Dendritic cell treated with granulocyte-macrophage colony-stimulating factor and Interleukin-4, amounts not matched to agents 40 ng/mL and 50 ng/mL, for 4 days (primary cell): ENCODE data around the gene OCRL.
A peak's percentile ranks its signal among the peaks of the same experiment; 100 is the strongest.

Experiments used
- H3K27ac Mint-ChIP-seq: one replicate; pipeline ENCODE4 v1.8.0; 2022; ENCODE audit warnings: mild to moderate bottlenecking, mixed read lengths
- H3K27me3 Mint-ChIP-seq: one replicate; pipeline ENCODE4 v1.8.0; 2022; ENCODE audit warnings: mild to moderate bottlenecking, mixed read lengths
- H3K36me3 Mint-ChIP-seq: one replicate; pipeline ENCODE4 v1.8.0; 2022; ENCODE audit warnings: low read depth, mixed read lengths
- H3K4me1 Mint-ChIP-seq: one replicate; pipeline ENCODE4 v1.8.0; 2022; ENCODE audit warnings: low read depth, mixed read lengths
- H3K4me3 Mint-ChIP-seq: one replicate; pipeline ENCODE4 v1.8.0; 2022; ENCODE audit warnings: mild to moderate bottlenecking, moderate library complexity, mixed read lengths
- H3K9me3 Mint-ChIP-seq: one replicate; pipeline ENCODE4 v1.8.0; 2022; ENCODE audit warnings: mixed read lengths
- intact Hi-C: fragments of 100-400 bp; cut with micrococcal nuclease; formaldehyde crosslinking; loops from one replicate; pipeline ENCODE4 v1.15.0; 2022

OCRL gene

GRCh38 chrX:129612396-129612795, 72.3 kb downstream of the OCRL start:
- H3K4me1 Mint-ChIP-seq, result peaks cover 24% of the 10 kb centered on the region
- no peaks in the 10 kb centered on the region for H3K36me3 Mint-ChIP-seq
- no peak overlapping the region for H3K27ac Mint-ChIP-seq
- H3K4me3 Mint-ChIP-seq, result no peak overlapping the region
- H3K9me3 Mint-ChIP-seq, result no peaks in the 10 kb centered on the region
- no peaks in the 10 kb centered on the region for H3K27me3 Mint-ChIP-seq
- intact Hi-C loops, result no loop called here

- Mint-ChIP-seq H3K36me3 (no peaks in the 10 kb centered on the region), H3K4me1 (peaks cover 24% of the 10 kb centered on the region), H3K27ac (no peak overlapping the region), H3K27me3 (no peaks in the 10 kb centered on the region), H3K4me3 (no peak overlapping the region), H3K9me3 (no peaks in the 10 kb centered on the region)
- intact Hi-C loops, result no loop called here
These were observed 73.5 kb downstream of the OCRL start for GRCh38 chrX:129613596-129613995.

GRCh38 chrX:129614481-129615255, 74.6 kb downstream of the OCRL start:
- peak overlapping the region; percentile 81 for H3K27ac Mint-ChIP-seq

GRCh38 chrX:129617420-129617819, 77.4 kb downstream of the OCRL start:
- no peak overlapping the region for H3K4me3 Mint-ChIP-seq
- intact Hi-C loops, result no loop called here
- H3K9me3 Mint-ChIP-seq, result no peaks in the 10 kb centered on the region
- no peaks in the 10 kb centered on the region for H3K27me3 Mint-ChIP-seq
- peaks cover 17% of the 10 kb centered on the region for H3K4me1 Mint-ChIP-seq
- no peaks in the 10 kb centered on the region for H3K36me3 Mint-ChIP-seq
- H3K27ac Mint-ChIP-seq, result no peak overlapping the region

More at GRCh38 chrX:129614481-129615255, 74.6 kb downstream of the OCRL start:
- intact Hi-C loops, result no loop called here
- Mint-ChIP-seq H3K36me3 (no peaks in the 10 kb centered on the region), H3K9me3 (no peaks in the 10 kb centered on the region), H3K4me1 (peaks cover 24% of the 10 kb centered on the region), H3K4me3 (no peak overlapping the region), H3K27me3 (no peaks in the 10 kb centered on the region)

GRCh38 chrX:129618997-129619396, 78.9 kb downstream of the OCRL start:
- Mint-ChIP-seq H3K27me3 (no peaks in the 10 kb centered on the region), H3K9me3 (no peaks in the 10 kb centered on the region), H3K4me3 (no peak overlapping the region), H3K27ac (no peak overlapping the region), H3K4me1 (peaks cover 16% of the 10 kb centered on the region), H3K36me3 (no peaks in the 10 kb centered on the region)
- intact Hi-C loops, result no loop called here

GRCh38 chrX:129622757-129623301, 82.8 kb downstream of the OCRL start:
- no peaks in the 10 kb centered on the region for H3K4me1 Mint-ChIP-seq
- intact Hi-C loops, result no loop called here

GRCh38 chrX:129626026-129626425, 86.0 kb downstream of the OCRL start:
- Mint-ChIP-seq H3K9me3 (no peaks in the 10 kb centered on the region), H3K36me3 (no peaks in the 10 kb centered on the region), H3K27ac (no peak overlapping the region), H3K27me3 (no peaks in the 10 kb centered on the region), H3K4me3 (no peak overlapping the region), H3K4me1 (no peaks in the 10 kb centered on the region)
- intact Hi-C loops, result no loop called here

More at GRCh38 chrX:129622757-129623301, 82.8 kb downstream of the OCRL start:
- no peak overlapping the region for H3K4me3 Mint-ChIP-seq
- no peaks in the 10 kb centered on the region for H3K27me3 Mint-ChIP-seq
- H3K9me3 Mint-ChIP-seq, result no peaks in the 10 kb centered on the region
- no peaks in the 10 kb centered on the region for H3K36me3 Mint-ChIP-seq
- no peak overlapping the region for H3K27ac Mint-ChIP-seq

GRCh38 chrX:129629837-129630236, 89.8 kb downstream of the OCRL start:
- no peaks in the 10 kb centered on the region for H3K36me3 Mint-ChIP-seq

GRCh38 chrX:129631849-129632248, 91.8 kb downstream of the OCRL start:
- Mint-ChIP-seq H3K4me1 (peaks cover 14% of the 10 kb centered on the region), H3K9me3 (no peaks in the 10 kb centered on the region), H3K4me3 (no peak overlapping the region), H3K27ac (peak overlapping the region; percentile 59), H3K27me3 (peaks cover 2% of the 10 kb centered on the region), H3K36me3 (no peaks in the 10 kb centered on the region)
- intact Hi-C loops, result no loop called here

More at GRCh38 chrX:129629837-129630236, 89.8 kb downstream of the OCRL start:
- intact Hi-C loops, result no loop called here
- peaks cover 2% of the 10 kb centered on the region for H3K27me3 Mint-ChIP-seq
- peaks cover 14% of the 10 kb centered on the region for H3K4me1 Mint-ChIP-seq
- H3K27ac Mint-ChIP-seq, result no peak overlapping the region
- no peaks in the 10 kb centered on the region for H3K9me3 Mint-ChIP-seq
- no peak overlapping the region for H3K4me3 Mint-ChIP-seq

- peaks cover 2% of the 10 kb centered on the region for H3K27me3 Mint-ChIP-seq
- H3K9me3 Mint-ChIP-seq, result no peaks in the 10 kb centered on the region
- no peaks in the 10 kb centered on the region for H3K36me3 Mint-ChIP-seq
- peaks cover 14% of the 10 kb centered on the region for H3K4me1 Mint-ChIP-seq
- H3K4me3 Mint-ChIP-seq, result no peak overlapping the region
- intact Hi-C loops, result no loop called here
- H3K27ac Mint-ChIP-seq, result no peak overlapping the region
These were observed 92.4 kb downstream of the OCRL start for GRCh38 chrX:129632443-129632842.

- intact Hi-C loops, result no loop called here
- H3K4me1 Mint-ChIP-seq, result peaks cover 24% of the 10 kb centered on the region
These were observed 94.5 kb downstream of the OCRL start for GRCh38 chrX:129634541-129634940.

GRCh38 chrX:129636175-129636681, 96.2 kb downstream of the OCRL start:
- intact Hi-C loops, result loop anchor here (2.0 kb wide), 1 partner anchor 187 kb away; no protein-coding TSS in a partner anchor
- H3K36me3 Mint-ChIP-seq, result no peaks in the 10 kb centered on the region
- H3K4me1 Mint-ChIP-seq, result peaks cover 36% of the 10 kb centered on the region
- H3K27me3 Mint-ChIP-seq, result peaks cover 2% of the 10 kb centered on the region
- H3K4me3 Mint-ChIP-seq, result no peak overlapping the region
- no peak overlapping the region for H3K27ac Mint-ChIP-seq
- H3K9me3 Mint-ChIP-seq, result no peaks in the 10 kb centered on the region

More at GRCh38 chrX:129634541-129634940, 94.5 kb downstream of the OCRL start:
- Mint-ChIP-seq H3K4me3 (no peak overlapping the region), H3K27me3 (peaks cover 2% of the 10 kb centered on the region), H3K36me3 (no peaks in the 10 kb centered on the region), H3K27ac (no peak overlapping the region), H3K9me3 (no peaks in the 10 kb centered on the region)

- H3K4me1 Mint-ChIP-seq, result peaks cover 28% of the 10 kb centered on the region
- no peak overlapping the region for H3K4me3 Mint-ChIP-seq
- no peaks in the 10 kb centered on the region for H3K9me3 Mint-ChIP-seq
- no peaks in the 10 kb centered on the region for H3K36me3 Mint-ChIP-seq
- intact Hi-C loops, result loop anchor here (1.0 to 2.0 kb wide), 2 partner anchors 117 to 185 kb away; no protein-coding TSS in a partner anchor
- no peaks in the 10 kb centered on the region for H3K27me3 Mint-ChIP-seq
- no peak overlapping the region for H3K27ac Mint-ChIP-seq
These were observed 97.4 kb downstream of the OCRL start for GRCh38 chrX:129637217-129638109.

GRCh38 chrX:129638917-129639316, 98.9 kb downstream of the OCRL start:
- intact Hi-C loops, result no loop called here
- H3K4me3 Mint-ChIP-seq, result no peak overlapping the region
- H3K4me1 Mint-ChIP-seq, result peaks cover 28% of the 10 kb centered on the region
- no peaks in the 10 kb centered on the region for H3K9me3 Mint-ChIP-seq
- H3K27ac Mint-ChIP-seq, result peak overlapping the region; percentile 41
- H3K36me3 Mint-ChIP-seq, result no peaks in the 10 kb centered on the region
- H3K27me3 Mint-ChIP-seq, result no peaks in the 10 kb centered on the region
